K562 (cell line): ENCODE data around the gene ZDHHC11. TPM values are rescaled to one million over a fixed set of nuclear protein-coding genes. Genes with fewer than 3 reads are reported as not detected.
A peak's percentile ranks its signal among the peaks of the same experiment; 100 is the strongest.

Experiments used
- KAT7 ChIP-seq: sonication (generic); formaldehyde crosslinking; IDR thresholded peaks from 2 replicates; pipeline ENCODE4 v1.8.0; 2022; ENCODE audit warnings: missing genetic modification reagents, mild to moderate bottlenecking, borderline replicate concordance
- MYNN ChIP-seq, 2 experiments: sonication (generic); formaldehyde crosslinking in 1 of 2; IDR thresholded peaks; 2 replicates each; pipeline versions ENCODE4 v1.5.0 to v1.6.1; 2016 to 2020; ENCODE audit warnings: antibody characterized with exemption in 1 of 2, missing genetic modification reagents in 1 of 2
- PTBP1 ChIP-seq: fragments of 200-400 bp; formaldehyde crosslinking; IDR thresholded peaks from 2 replicates; pipeline ENCODE4 v1.6.1; 2017; ENCODE audit warnings: low read depth, low read length
- SPI1 ChIP-seq: IDR thresholded peaks from 2 replicates; pipeline ENCODE4 v1.6.1; 2011; ENCODE audit warnings: low read depth, low read length, control low read depth, borderline replicate concordance
- TEAD1 ChIP-seq, 2 experiments: fragments of 450-650 bp in 1 of 2; sonication (generic) in 1 of 2; formaldehyde crosslinking; IDR thresholded peaks; 2 replicates each; pipeline versions ENCODE4 v1.4.0 to v1.8.0; 2020 to 2022; ENCODE audit warnings: mild to moderate bottlenecking in 2 of 2, missing genetic modification reagents in 1 of 2
- ZC3H4 ChIP-seq: sonication (generic); formaldehyde crosslinking; IDR thresholded peaks from 2 replicates; pipeline ENCODE4 v1.9.0; 2021; ENCODE audit warnings: missing genetic modification reagents, borderline replicate concordance
- ZNF165 ChIP-seq: fragments of 250-450 bp; sonication (Bioruptor Pico); IDR thresholded peaks from 2 replicates; pipeline ENCODE4 v1.4.0; 2020; ENCODE audit warnings: borderline replicate concordance
- ZNF699 ChIP-seq: fragments of 250-450 bp; sonication (Bioruptor Pico); IDR thresholded peaks from 2 replicates; pipeline ENCODE4 v1.8.0; 2021; ENCODE audit warnings: mild to moderate bottlenecking, moderate library complexity; ENCODE audit not compliant: insufficient replicate concordance
- polyA plus RNA-seq, 8 experiments: library from polyadenylated mRNA; depleted of rRNA in 4 of 8; stranded (reverse) in 5 of 8; unstranded in 3 of 8; fragments of >200 nt; fragmentation: Nextera tagmentation in 2 of 8; fragmentation: Illumina TruSeq in 1 of 8; extraction: Ambion mirVana in 2 of 8; extraction: Trizol in 1 of 8; gene quantifications; 2 replicates each; pipeline versions ENCODE4 v1.2.1 to v1.2.3, GENCODE V29; 2011 to 2014; ENCODE audit warnings: inconsistent platforms in 1 of 8, missing spikeins in 1 of 8
- total RNA-seq, 7 experiments: library from RNA; depleted of rRNA in 6 of 7; stranded (reverse); fragments of >200 nt in 6 of 7; fragmentation: Illumina TruSeq in 2 of 7; extraction: Trizol in 2 of 7; gene quantifications; 2 replicates each; pipeline versions ENCODE4 v1.2.1 to v1.2.3, GENCODE V29; 2011 to 2021; ENCODE audit warnings: low replicate concordance in 1 of 7
- TF ChIP-seq, protein P1 (sequence below), 2 experiments: fragments of 450-650 bp; conservative IDR thresholded peaks; 2 replicates each; pipeline ENCODE4 v1.6.1; 2017; ENCODE audit warnings: mild to moderate bottlenecking in 2 of 2, moderate library complexity in 2 of 2
- TF ChIP-seq, protein P2 (sequence below): sonication (generic); formaldehyde crosslinking; IDR thresholded peaks from 2 replicates; pipeline ENCODE4 v1.8.0; 2023; ENCODE audit warnings: mild to moderate bottlenecking, missing genetic modification reagents
- TF ChIP-seq, protein P3 (sequence below), 2 experiments: IDR thresholded peaks; 2 replicates each; pipeline ENCODE4 v1.6.1; 2012; ENCODE audit warnings: improper control_type of control experiment in 2 of 2, low read depth in 2 of 2, low read length in 2 of 2, borderline replicate concordance in 1 of 2
- TF ChIP-seq, protein P4 (sequence below): fragments of 200-800 bp; sonication (Bioruptor generic); IDR thresholded peaks from 2 replicates; pipeline ENCODE4 v1.6.1; 2017; ENCODE audit warnings: missing genetic modification characterization, missing compliant biosample characterization
- TF ChIP-seq, protein P5 (sequence below): fragments of 450-650 bp; IDR thresholded peaks from 2 replicates; pipeline ENCODE4 v1.6.1; 2016; ENCODE audit warnings: mild to moderate bottlenecking

Gene ZDHHC11
- total and polyA plus RNA-seq, 9 of the 15 experiments (the other 6 are each of a cell fraction or from before 2014, with no cell fraction given) = 0.07 to 2.3 (median 0.52) TPM

DNA sequence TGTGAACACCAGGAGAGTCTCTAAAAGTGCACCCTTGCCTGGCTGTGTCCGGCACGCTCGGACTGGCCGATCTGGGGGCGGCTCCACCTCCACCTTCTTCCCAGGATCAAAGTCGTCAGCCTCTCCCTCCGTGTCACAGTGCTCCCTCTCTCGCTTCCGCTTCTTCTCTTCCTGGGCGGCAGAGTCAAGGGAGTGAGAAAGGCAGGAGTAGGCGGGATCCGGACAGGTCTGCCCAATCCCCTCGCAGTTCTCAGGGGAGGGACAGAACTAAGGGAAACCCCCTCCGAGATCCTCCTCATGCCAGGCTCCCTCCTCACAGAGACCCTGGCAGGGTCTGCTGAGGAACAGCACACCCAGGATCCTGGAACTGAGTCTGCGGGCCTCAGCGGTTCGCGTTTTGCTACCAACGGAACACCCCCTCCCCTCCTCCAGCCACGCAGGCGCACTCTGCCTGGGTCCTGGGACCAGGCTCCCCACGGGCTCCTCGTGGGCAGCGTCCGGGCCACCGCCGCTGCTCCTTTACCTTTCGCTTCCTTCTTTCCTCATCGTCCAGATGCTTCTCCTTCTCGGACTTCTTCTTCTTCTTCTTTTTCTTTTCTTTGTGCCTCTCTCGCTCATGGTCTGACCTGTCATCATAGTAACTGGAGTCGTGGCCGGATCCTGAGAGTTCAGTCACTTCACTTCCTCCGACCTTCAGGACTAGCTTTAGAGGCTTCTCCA lies 40.5 kb upstream of the ZDHHC11 start (continued):
- TF ChIP-seq, protein P1, sequence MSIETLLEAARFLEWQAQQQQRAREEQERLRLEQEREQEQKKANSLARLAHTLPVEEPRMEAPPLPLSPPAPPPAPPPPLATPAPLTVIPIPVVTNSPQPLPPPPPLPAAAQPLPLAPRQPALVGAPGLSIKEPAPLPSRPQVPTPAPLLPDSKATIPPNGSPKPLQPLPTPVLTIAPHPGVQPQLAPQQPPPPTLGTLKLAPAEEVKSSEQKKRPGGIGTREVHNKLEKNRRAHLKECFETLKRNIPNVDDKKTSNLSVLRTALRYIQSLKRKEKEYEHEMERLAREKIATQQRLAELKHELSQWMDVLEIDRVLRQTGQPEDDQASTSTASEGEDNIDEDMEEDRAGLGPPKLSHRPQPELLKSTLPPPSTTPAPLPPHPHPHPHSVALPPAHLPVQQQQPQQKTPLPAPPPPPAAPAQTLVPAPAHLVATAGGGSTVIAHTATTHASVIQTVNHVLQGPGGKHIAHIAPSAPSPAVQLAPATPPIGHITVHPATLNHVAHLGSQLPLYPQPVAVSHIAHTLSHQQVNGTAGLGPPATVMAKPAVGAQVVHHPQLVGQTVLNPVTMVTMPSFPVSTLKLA (conservative IDR thresholded peaks at IDR 0.05) = peak; percentile 45 to 56
- TF ChIP-seq MYNN (IDR thresholded peaks at IDR 0.05) = no peak
- TF ChIP-seq MYNN (CRISPR knock-in tag; IDR thresholded peaks at IDR 0.05) = no peak
- TF ChIP-seq, protein P2, sequence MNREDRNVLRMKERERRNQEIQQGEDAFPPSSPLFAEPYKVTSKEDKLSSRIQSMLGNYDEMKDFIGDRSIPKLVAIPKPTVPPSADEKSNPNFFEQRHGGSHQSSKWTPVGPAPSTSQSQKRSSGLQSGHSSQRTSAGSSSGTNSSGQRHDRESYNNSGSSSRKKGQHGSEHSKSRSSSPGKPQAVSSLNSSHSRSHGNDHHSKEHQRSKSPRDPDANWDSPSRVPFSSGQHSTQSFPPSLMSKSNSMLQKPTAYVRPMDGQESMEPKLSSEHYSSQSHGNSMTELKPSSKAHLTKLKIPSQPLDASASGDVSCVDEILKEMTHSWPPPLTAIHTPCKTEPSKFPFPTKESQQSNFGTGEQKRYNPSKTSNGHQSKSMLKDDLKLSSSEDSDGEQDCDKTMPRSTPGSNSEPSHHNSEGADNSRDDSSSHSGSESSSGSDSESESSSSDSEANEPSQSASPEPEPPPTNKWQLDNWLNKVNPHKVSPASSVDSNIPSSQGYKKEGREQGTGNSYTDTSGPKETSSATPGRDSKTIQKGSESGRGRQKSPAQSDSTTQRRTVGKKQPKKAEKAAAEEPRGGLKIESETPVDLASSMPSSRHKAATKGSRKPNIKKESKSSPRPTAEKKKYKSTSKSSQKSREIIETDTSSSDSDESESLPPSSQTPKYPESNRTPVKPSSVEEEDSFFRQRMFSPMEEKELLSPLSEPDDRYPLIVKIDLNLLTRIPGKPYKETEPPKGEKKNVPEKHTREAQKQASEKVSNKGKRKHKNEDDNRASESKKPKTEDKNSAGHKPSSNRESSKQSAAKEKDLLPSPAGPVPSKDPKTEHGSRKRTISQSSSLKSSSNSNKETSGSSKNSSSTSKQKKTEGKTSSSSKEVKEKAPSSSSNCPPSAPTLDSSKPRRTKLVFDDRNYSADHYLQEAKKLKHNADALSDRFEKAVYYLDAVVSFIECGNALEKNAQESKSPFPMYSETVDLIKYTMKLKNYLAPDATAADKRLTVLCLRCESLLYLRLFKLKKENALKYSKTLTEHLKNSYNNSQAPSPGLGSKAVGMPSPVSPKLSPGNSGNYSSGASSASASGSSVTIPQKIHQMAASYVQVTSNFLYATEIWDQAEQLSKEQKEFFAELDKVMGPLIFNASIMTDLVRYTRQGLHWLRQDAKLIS (CRISPR knock-in tag) = no peak
- TF ChIP-seq KAT7 (CRISPR knock-in tag) = no peak
- TF ChIP-seq, protein P3, sequence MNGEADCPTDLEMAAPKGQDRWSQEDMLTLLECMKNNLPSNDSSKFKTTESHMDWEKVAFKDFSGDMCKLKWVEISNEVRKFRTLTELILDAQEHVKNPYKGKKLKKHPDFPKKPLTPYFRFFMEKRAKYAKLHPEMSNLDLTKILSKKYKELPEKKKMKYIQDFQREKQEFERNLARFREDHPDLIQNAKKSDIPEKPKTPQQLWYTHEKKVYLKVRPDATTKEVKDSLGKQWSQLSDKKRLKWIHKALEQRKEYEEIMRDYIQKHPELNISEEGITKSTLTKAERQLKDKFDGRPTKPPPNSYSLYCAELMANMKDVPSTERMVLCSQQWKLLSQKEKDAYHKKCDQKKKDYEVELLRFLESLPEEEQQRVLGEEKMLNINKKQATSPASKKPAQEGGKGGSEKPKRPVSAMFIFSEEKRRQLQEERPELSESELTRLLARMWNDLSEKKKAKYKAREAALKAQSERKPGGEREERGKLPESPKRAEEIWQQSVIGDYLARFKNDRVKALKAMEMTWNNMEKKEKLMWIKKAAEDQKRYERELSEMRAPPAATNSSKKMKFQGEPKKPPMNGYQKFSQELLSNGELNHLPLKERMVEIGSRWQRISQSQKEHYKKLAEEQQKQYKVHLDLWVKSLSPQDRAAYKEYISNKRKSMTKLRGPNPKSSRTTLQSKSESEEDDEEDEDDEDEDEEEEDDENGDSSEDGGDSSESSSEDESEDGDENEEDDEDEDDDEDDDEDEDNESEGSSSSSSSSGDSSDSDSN (IDR thresholded peaks at IDR 0.05; ENCODE audit: borderline replicate concordance in 1 of 2, low read depth in 2 of 2, low read length in 2 of 2) = peak; percentile 64; a peak in 1 of 4 replicates
- TF ChIP-seq TEAD1 (CRISPR knock-in tag; IDR thresholded peaks at IDR 0.05) = no peak
- TF ChIP-seq ZNF699 = no peak
- TF ChIP-seq ZC3H4 (CRISPR knock-in tag) = no peak
- no peak for TF ChIP-seq PTBP1
- TF ChIP-seq, protein P4, sequence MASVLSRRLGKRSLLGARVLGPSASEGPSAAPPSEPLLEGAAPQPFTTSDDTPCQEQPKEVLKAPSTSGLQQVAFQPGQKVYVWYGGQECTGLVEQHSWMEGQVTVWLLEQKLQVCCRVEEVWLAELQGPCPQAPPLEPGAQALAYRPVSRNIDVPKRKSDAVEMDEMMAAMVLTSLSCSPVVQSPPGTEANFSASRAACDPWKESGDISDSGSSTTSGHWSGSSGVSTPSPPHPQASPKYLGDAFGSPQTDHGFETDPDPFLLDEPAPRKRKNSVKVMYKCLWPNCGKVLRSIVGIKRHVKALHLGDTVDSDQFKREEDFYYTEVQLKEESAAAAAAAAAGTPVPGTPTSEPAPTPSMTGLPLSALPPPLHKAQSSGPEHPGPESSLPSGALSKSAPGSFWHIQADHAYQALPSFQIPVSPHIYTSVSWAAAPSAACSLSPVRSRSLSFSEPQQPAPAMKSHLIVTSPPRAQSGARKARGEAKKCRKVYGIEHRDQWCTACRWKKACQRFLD (CRISPR knock-in tag) = no peak
- peak; percentile 86 for TF ChIP-seq SPI1
- TF ChIP-seq, protein P5, sequence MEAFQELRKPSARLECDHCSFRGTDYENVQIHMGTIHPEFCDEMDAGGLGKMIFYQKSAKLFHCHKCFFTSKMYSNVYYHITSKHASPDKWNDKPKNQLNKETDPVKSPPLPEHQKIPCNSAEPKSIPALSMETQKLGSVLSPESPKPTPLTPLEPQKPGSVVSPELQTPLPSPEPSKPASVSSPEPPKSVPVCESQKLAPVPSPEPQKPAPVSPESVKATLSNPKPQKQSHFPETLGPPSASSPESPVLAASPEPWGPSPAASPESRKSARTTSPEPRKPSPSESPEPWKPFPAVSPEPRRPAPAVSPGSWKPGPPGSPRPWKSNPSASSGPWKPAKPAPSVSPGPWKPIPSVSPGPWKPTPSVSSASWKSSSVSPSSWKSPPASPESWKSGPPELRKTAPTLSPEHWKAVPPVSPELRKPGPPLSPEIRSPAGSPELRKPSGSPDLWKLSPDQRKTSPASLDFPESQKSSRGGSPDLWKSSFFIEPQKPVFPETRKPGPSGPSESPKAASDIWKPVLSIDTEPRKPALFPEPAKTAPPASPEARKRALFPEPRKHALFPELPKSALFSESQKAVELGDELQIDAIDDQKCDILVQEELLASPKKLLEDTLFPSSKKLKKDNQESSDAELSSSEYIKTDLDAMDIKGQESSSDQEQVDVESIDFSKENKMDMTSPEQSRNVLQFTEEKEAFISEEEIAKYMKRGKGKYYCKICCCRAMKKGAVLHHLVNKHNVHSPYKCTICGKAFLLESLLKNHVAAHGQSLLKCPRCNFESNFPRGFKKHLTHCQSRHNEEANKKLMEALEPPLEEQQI = no peak
- TF ChIP-seq ZNF165 = no peak
